Tibial nerve (tissue), 4 donors: ENCODE measurements around the gene NEDD4L. TPM values are rescaled to one million over a fixed set of nuclear protein-coding genes. Genes with fewer than 3 reads are reported as not detected.

Experiments
- DNase-seq, 2 donors: peaks; one replicate each; pipeline ENCODE4 v3.0.0-alpha.2; 2019; ENCODE audit warnings: low spot score in 2 of 2
- H3K27ac ChIP-seq, 4 donors: fragments of 200-600 bp; sonication (generic) in 3 of 4; one replicate each; pipeline ENCODE4 v1.5.1; 2017 to 2019; ENCODE audit warnings: mild to moderate bottlenecking in 1 of 4
- H3K27me3 ChIP-seq, 2 donors: fragments of 200-600 bp; sonication (generic) in 1 of 2; one replicate each; pipeline versions ENCODE4 v1.5.1 to v1.6.0; 2017 to 2019
- H3K36me3 ChIP-seq, 3 donors: fragments of 200-600 bp; sonication (generic); one replicate each; pipeline ENCODE4 v1.5.1; 2018 to 2019
- H3K4me1 ChIP-seq, 4 donors: fragments of 200-600 bp; sonication (generic) in 3 of 4; one replicate each; pipeline ENCODE4 v1.5.1; 2017 to 2019
- H3K4me3 ChIP-seq, 4 donors: fragments of 200-600 bp; sonication (generic) in 3 of 4; one replicate each; pipeline ENCODE4 v1.5.1; 2017 to 2019; ENCODE audit warnings: mild to moderate bottlenecking in 1 of 4, moderate library complexity in 1 of 4
- H3K9me3 ChIP-seq, 4 donors: fragments of 200-600 bp; sonication (generic) in 3 of 4; one replicate each; pipeline ENCODE4 v1.5.1; 2017 to 2019
- CTCF ChIP-seq, 5 experiments: fragments of 200-600 bp in 3 of 5; fragments of 450-650 bp in 2 of 5; sonication (generic) in 3 of 5; IDR thresholded peaks; one replicate each; pipeline ENCODE4 v1.5.1; 2016 to 2019; ENCODE audit warnings: antibody characterized with exemption in 5 of 5, mild to moderate bottlenecking in 3 of 5, moderate library complexity in 2 of 5
- EP300 ChIP-seq, 2 donors: sonication (generic); formaldehyde crosslinking; IDR thresholded peaks; one replicate each; pipeline ENCODE4 v1.6.1; 2017; ENCODE audit warnings: antibody characterized with exemption in 2 of 2, mild to moderate bottlenecking in 1 of 2
- POLR2A ChIP-seq, 2 donors: fragments of 450-650 bp; IDR thresholded peaks; one replicate each; pipeline ENCODE4 v1.6.1; 2017; ENCODE audit warnings: antibody characterized with exemption in 2 of 2, mild to moderate bottlenecking in 2 of 2, moderate library complexity in 2 of 2
- WGBS, 2 donors: methylation state at CpG; one replicate each; pipeline ENCODE4 v1.1.5; 2018; 5-methylcytosine and 5-hydroxymethylcytosine counted together
- total RNA-seq, 4 donors: library from RNA; depleted of rRNA; stranded (reverse); fragments of >200 nt; gene quantifications; one replicate each; pipeline ENCODE4 v1.1.0, GENCODE V29; 2016

The NEDD4L gene
- total RNA-seq, 4 donors from 2014 or later: 15.3 to 59.9 (median 26.8) TPM

- no peak for DNase-seq
- H3K36me3 ChIP-seq: no peaks in the 10 kb centered on the region
- H3K27ac ChIP-seq: no peak overlapping the region
- WGBS, 2 donors: 56 to 64% methylated on average over 7 of the region's 7 CpGs
- TF ChIP-seq POLR2A (IDR thresholded peaks at IDR 0.05) (no peak), EP300 (IDR thresholded peaks at IDR 0.05) (no peak), CTCF (IDR thresholded peaks at IDR 0.05) (no peak)
- H3K4me1 ChIP-seq: peaks cover 0 to 9% (median 0%) of the 10 kb centered on the region in 4 donors
- H3K27me3 ChIP-seq: no peaks in the 10 kb centered on the region
- H3K9me3 ChIP-seq: no peaks in the 10 kb centered on the region
- no peak overlapping the region for H3K4me3 ChIP-seq
Measured at GRCh38 chr18:58135183-58135641, 91.2 kb downstream of the NEDD4L start.

GRCh38 chr18:58135701-58136331 is 91.8 kb downstream of the NEDD4L start:
- 45 to 48% methylated on average over 7 of the region's 7 CpGs for WGBS, 2 donors
- peaks cover 0 to 9% (median 0%) of the 10 kb centered on the region in 4 donors for H3K4me1 ChIP-seq
- DNase-seq: peak; percentile 19 to 53

GRCh38 chr18:58136879-58137278 is 92.9 kb downstream of the NEDD4L start:
- DNase-seq: no peak
- Histone ChIP-seq H3K36me3 (no peaks in the 10 kb centered on the region), H3K27me3 (no peaks in the 10 kb centered on the region), H3K4me1 (peaks cover 0 to 9% (median 0%) of the 10 kb centered on the region in 4 donors), H3K4me3 (no peak overlapping the region), H3K27ac (no peak overlapping the region), H3K9me3 (no peaks in the 10 kb centered on the region)
- TF ChIP-seq EP300 (IDR thresholded peaks at IDR 0.05): no peak
- no peak for TF ChIP-seq CTCF (IDR thresholded peaks at IDR 0.05)
- TF ChIP-seq POLR2A (IDR thresholded peaks at IDR 0.05): no peak
- 76 to 78% methylated on average over 3 of the region's 3 CpGs for WGBS, 2 donors

More at GRCh38 chr18:58135701-58136331, 91.8 kb downstream of the NEDD4L start:
- Histone ChIP-seq H3K4me3 (no peak overlapping the region), H3K9me3 (no peaks in the 10 kb centered on the region), H3K36me3 (no peaks in the 10 kb centered on the region), H3K27ac (no peak overlapping the region), H3K27me3 (no peaks in the 10 kb centered on the region)
- TF ChIP-seq EP300 (IDR thresholded peaks at IDR 0.05) (no peak), CTCF (IDR thresholded peaks at IDR 0.05) (peak; percentile 71 to 81 (median 80))

GRCh38 chr18:58139459-58140386 is 95.7 kb downstream of the NEDD4L start:
- no peaks in the 10 kb centered on the region for H3K36me3 ChIP-seq
- no peak overlapping the region for H3K27ac ChIP-seq
- DNase-seq: no peak
- WGBS, 2 donors: 75 to 78% methylated on average over 8 of the region's 8 CpGs
- no peak for TF ChIP-seq CTCF (IDR thresholded peaks at IDR 0.05)
- TF ChIP-seq EP300 (IDR thresholded peaks at IDR 0.05): no peak
- no peak for TF ChIP-seq POLR2A (IDR thresholded peaks at IDR 0.05)
- H3K27me3 ChIP-seq: no peaks in the 10 kb centered on the region
- H3K9me3 ChIP-seq: no peaks in the 10 kb centered on the region
- H3K4me1 ChIP-seq: peaks cover 0 to 9% (median 0%) of the 10 kb centered on the region in 4 donors
- H3K4me3 ChIP-seq: no peak overlapping the region
